ENCODE results near the gene PVRIG. TPM values are rescaled to one million over a fixed set of nuclear protein-coding genes. Genes with fewer than 3 reads are reported as not detected.
"Not testable (repeated sequence)": the region's sequence is repeated elsewhere in the genome, so short reads cannot be mapped to it uniquely, and the experiment has no call there.

Gene PVRIG
- total and polyA plus RNA-seq, 2 of the 4 experiments (the other 2 are of a cell fraction): not detected

DNA sequence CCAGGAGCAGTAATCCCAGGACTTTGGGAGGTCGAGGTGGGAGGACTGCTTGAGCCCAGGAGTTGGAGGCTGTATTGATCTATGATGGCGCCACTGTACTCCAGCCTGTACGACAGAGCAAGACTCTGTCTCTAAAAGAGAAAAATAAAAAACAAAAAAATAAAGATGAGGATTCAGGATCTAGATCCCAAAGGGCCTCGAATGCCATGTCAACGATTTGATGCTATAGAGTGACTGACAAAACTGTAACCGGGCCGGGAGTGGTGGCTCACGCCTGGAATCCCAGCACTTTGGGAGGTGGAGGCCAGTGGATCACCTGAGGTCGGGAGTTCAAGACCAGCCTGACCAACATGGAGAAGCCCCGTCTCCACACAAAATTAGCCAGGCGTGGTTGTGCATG lies 49.1 kb downstream of the PVRIG start:
- DNase-seq; H3K9me1 ChIP-seq (ENCODE audit: insufficient read depth, low read length); H3K27ac ChIP-seq (ENCODE audit: insufficient read depth, low read length); H3K27me3 ChIP-seq (ENCODE audit: control insufficient read depth, insufficient read depth, low read length); H3K36me3 ChIP-seq (ENCODE audit: control insufficient read depth, insufficient read depth, low read length); H3K9me3 ChIP-seq (ENCODE audit: control insufficient read depth, insufficient read depth, low read length); H3K9ac ChIP-seq (ENCODE audit: low read depth, low read length); in situ Hi-C loops (cut with MboI; ENCODE audit: low sequenced_read_pairs); H2BK20ac ChIP-seq (ENCODE audit: low read depth, low read length); H3K4me3 ChIP-seq (ENCODE audit: insufficient read depth, low read depth, low read length); H4K8ac ChIP-seq (ENCODE audit: low read depth in 2 of 2, low read length in 2 of 2); CTCF ChIA-PET; H3K23ac ChIP-seq (ENCODE audit: low read depth, low read length); H4K5ac ChIP-seq (ENCODE audit: low read depth, low read length); intact Hi-C loops (cut with micrococcal nuclease); BruUV-seq (replicated peaks); H2BK5ac ChIP-seq (ENCODE audit: low read depth, low read length, poor library complexity, severe bottlenecking); POLR2A ChIA-PET (ENCODE audit: unreplicated experiment); H3K4me1 ChIP-seq (ENCODE audit: control insufficient read depth, insufficient read depth, low read length); H3K56ac ChIP-seq (ENCODE audit: extremely low read depth, insufficient read depth, low read length); H3K18ac ChIP-seq (ENCODE audit: low read depth, low read length); H2AK9ac ChIP-seq (replicated peaks; ENCODE audit: low read depth, low read length, poor library complexity); H2AFZ ChIP-seq (replicated peaks; ENCODE audit: low read length, poor library complexity); H2BK15ac ChIP-seq (ENCODE audit: low read depth, low read length); H3K14ac ChIP-seq (replicated peaks; ENCODE audit: low read depth, low read length); H2AK5ac ChIP-seq (ENCODE audit: low read depth, low read length); H3K4ac ChIP-seq (ENCODE audit: low read depth, low read length); H2BK120ac ChIP-seq (ENCODE audit: low read depth, low read length); ATAC-seq (ENCODE audit: low read depth); H3K4me2 ChIP-seq (ENCODE audit: low read depth, low read length); dilution Hi-C loops (cut with HindIII; ENCODE audit: low sequenced_read_pairs, unreplicated experiment); H4K91ac ChIP-seq (ENCODE audit: insufficient read depth, low read depth, low read length): not testable (repeated sequence)
- Histone ChIP-seq H3K79me1 (ENCODE audit: low read depth in 1 of 2, low read length in 2 of 2) (peaks cover 13 to 35% of the 10 kb centered on the region in 2 experiments; a peak in 3 of 4 replicates), H4K20me1 (ENCODE audit: insufficient read depth, low read length) (peaks cover 37% of the 10 kb centered on the region)
- WGBS, 2 experiments (ENCODE audit: extremely low coverage in 2 of 2, insufficient read length in 1 of 2): 100% methylated on average over 7 of the region's 11 CpGs; no CpG with 5 or more reads in 1 of the 2 experiments

DNA sequence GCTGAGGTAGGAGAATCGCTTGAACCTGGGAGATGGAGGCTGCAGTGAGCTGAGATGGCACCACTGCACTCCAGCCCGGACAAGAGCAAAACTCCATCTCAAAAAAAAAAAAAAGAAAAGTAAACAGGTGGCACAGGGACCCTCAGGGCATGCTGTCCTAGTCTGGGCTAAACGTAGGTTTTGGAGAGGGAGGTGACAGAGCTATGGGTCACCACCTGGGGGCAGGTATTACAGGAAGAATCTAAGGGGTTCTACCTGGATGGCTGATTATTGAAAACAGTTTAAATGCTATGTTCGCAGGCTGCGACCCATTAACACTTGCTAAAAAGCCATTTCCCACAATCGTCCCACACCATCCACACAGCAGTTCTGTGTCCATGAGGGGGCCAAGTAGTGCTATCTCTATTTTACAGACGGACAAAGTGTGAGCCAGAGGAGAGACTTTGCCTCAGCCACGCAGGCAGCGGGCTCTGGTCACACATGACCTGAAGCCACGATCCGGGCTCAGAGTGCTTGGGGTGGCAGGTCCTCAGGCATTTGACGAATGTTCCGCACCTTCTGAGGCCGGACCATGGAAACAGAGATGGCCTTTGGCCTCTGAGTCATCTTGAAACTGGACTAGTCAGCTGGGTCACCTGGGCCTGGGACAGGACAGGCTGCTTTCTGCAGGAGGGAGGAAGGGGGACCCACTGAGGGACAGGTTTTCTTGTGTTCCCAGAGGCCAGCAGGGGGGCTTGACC lies 49.7 kb downstream of the PVRIG start:
- BruUV-seq (replicated peaks); in situ Hi-C loops (cut with MboI; ENCODE audit: low sequenced_read_pairs): not testable (repeated sequence)
- 70% methylated on average over 8 of the region's 14 CpGs; no CpG with 5 or more reads in 1 of the 2 experiments for WGBS, 2 experiments (ENCODE audit: extremely low coverage in 2 of 2, insufficient read length in 1 of 2)

More for the DNA sequence above, 49.7 kb downstream of the PVRIG start:
- H3K4me1 ChIP-seq (ENCODE audit: control insufficient read depth, insufficient read depth, low read length); H3K9me1 ChIP-seq (ENCODE audit: insufficient read depth, low read length); DNase-seq; H2BK120ac ChIP-seq (ENCODE audit: low read depth, low read length); H2AK9ac ChIP-seq (replicated peaks; ENCODE audit: low read depth, low read length, poor library complexity); H3K23ac ChIP-seq (ENCODE audit: low read depth, low read length); ATAC-seq (ENCODE audit: low read depth); H3K4me3 ChIP-seq (ENCODE audit: insufficient read depth, low read depth, low read length); dilution Hi-C loops (cut with HindIII; ENCODE audit: low sequenced_read_pairs, unreplicated experiment); H2BK5ac ChIP-seq (ENCODE audit: low read depth, low read length, poor library complexity, severe bottlenecking); H2AFZ ChIP-seq (replicated peaks; ENCODE audit: low read length, poor library complexity); H3K27me3 ChIP-seq (ENCODE audit: control insufficient read depth, insufficient read depth, low read length); H3K4ac ChIP-seq (ENCODE audit: low read depth, low read length); H4K8ac ChIP-seq (ENCODE audit: low read depth in 2 of 2, low read length in 2 of 2); POLR2A ChIA-PET (ENCODE audit: unreplicated experiment); H3K14ac ChIP-seq (replicated peaks; ENCODE audit: low read depth, low read length); H2AK5ac ChIP-seq (ENCODE audit: low read depth, low read length); H2BK20ac ChIP-seq (ENCODE audit: low read depth, low read length); H4K91ac ChIP-seq (ENCODE audit: insufficient read depth, low read depth, low read length); H3K4me2 ChIP-seq (ENCODE audit: low read depth, low read length); intact Hi-C loops (cut with micrococcal nuclease); H4K5ac ChIP-seq (ENCODE audit: low read depth, low read length); H3K56ac ChIP-seq (ENCODE audit: extremely low read depth, insufficient read depth, low read length); H3K27ac ChIP-seq (ENCODE audit: insufficient read depth, low read length); CTCF ChIA-PET; H3K36me3 ChIP-seq (ENCODE audit: control insufficient read depth, insufficient read depth, low read length); H3K9me3 ChIP-seq (ENCODE audit: control insufficient read depth, insufficient read depth, low read length); H3K9ac ChIP-seq (ENCODE audit: low read depth, low read length); H2BK15ac ChIP-seq (ENCODE audit: low read depth, low read length); H3K18ac ChIP-seq (ENCODE audit: low read depth, low read length): not testable (repeated sequence)
- H3K79me1 ChIP-seq (ENCODE audit: low read depth in 1 of 2, low read length in 2 of 2): peaks cover 13 to 35% of the 10 kb centered on the region in 2 experiments; a peak in 3 of 4 replicates
- peaks cover 37% of the 10 kb centered on the region for H4K20me1 ChIP-seq (ENCODE audit: insufficient read depth, low read length)

All from IMR-90 (cell line).